ENCODE results near the gene ENTR1.

DNA sequence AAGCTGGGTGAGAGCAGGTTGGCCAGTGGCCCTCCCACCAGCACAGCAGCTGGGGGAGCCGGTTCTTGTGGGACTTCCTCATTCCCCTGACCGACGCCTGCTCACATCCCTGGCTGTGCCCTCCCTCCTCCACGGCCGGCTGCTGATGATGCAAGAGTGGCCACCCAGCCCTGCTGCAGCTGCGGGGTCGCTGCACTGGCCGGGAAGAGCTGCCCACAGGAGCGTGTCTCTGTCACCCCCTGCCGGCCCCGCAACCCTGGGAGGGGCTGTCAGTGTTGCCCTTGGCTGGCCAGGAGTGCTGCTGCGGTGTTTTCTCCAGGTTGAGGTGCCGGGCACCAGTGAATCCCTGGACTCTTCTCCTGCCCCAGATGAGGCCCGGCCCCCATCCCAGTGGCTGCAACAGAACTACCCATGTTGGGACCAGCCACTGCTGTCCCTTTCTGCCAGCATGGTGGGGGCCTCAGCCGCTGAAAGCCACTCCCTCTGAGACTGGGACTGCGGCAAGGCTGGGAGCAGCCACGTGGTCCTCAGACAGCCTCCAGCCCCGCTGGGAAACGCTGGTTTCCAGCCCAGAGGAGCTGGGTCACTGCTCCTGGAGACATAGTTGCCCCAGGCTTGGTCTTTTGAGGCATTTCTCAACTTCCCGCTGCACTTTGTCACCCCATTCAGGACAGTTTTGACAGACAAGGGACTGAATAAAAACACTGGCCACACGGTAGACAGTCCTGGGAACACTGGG is 37.7 kb downstream of the ENTR1 start:
- no peak for TF ChIP-seq EZH2phosphoT487 (IDR thresholded peaks at IDR 0.05; ENCODE audit: low read length)
- TF ChIP-seq, protein P1, sequence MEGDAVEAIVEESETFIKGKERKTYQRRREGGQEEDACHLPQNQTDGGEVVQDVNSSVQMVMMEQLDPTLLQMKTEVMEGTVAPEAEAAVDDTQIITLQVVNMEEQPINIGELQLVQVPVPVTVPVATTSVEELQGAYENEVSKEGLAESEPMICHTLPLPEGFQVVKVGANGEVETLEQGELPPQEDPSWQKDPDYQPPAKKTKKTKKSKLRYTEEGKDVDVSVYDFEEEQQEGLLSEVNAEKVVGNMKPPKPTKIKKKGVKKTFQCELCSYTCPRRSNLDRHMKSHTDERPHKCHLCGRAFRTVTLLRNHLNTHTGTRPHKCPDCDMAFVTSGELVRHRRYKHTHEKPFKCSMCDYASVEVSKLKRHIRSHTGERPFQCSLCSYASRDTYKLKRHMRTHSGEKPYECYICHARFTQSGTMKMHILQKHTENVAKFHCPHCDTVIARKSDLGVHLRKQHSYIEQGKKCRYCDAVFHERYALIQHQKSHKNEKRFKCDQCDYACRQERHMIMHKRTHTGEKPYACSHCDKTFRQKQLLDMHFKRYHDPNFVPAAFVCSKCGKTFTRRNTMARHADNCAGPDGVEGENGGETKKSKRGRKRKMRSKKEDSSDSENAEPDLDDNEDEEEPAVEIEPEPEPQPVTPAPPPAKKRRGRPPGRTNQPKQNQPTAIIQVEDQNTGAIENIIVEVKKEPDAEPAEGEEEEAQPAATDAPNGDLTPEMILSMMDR (IDR thresholded peaks at IDR 0.05; ENCODE audit: low read length): no peak
